Choroid plexus epithelial cell (primary cell): ENCODE measurements around the gene ZNF335.
A peak's percentile ranks its signal among the peaks of the same experiment; 100 is the strongest.

Source experiments
- DNase-seq: peaks from one replicate; pipeline ENCODE4 v3.0.0-alpha.2; 2010; ENCODE audit warnings: low read depth
- H3K4me3 ChIP-seq: 2 replicates; pipeline ENCODE4 v1.5.1; 2011; ENCODE audit warnings: low read depth, mild to moderate bottlenecking, control low read depth, low read length, moderate library complexity
- CTCF ChIP-seq: conservative IDR thresholded peaks from 2 replicates; pipeline ENCODE4 v1.5.1; 2011; ENCODE audit warnings: low read depth, mild to moderate bottlenecking, control low read depth, inconsistent platforms, low read length, moderate library complexity

The ZNF335 gene

DNA sequence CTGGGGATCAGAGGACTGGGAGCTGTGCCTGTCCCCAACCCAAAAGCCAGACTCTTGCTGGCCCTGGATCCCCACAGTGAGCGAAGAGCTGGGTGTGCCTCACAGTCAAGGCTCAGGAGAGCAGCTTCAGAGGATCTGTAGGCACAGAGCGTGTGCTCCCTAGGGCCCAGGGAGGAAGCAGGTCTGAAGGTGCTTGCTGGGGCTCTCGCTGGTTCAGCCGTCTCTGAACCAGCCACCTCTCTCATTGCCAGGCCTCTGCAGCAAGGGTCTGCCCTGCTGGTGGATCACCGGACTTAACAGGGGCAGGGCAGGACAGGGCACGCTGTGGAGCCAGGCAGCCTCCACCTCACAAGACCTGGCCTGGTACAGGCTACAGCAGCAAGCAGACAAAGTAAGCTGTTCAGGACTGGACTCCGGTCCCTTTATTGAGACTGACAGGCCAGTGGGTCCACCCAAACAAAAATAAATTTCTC, 23.7 kb downstream of the ZNF335 start:
- no peak overlapping the region for H3K4me3 ChIP-seq
- no peak for DNase-seq
- TF ChIP-seq CTCF = no peak

- no peak for TF ChIP-seq CTCF
- H3K4me3 ChIP-seq = no peak overlapping the region
- no peak for DNase-seq
These were observed 24.7 kb downstream of the ZNF335 start for GRCh38 chr20:45947110-45947866.

- DNase-seq = peak; percentile 95
- no peak for TF ChIP-seq CTCF
- H3K4me3 ChIP-seq = no peak overlapping the region
These were observed 25.6 kb downstream of the ZNF335 start for GRCh38 chr20:45946149-45946970.

DNA sequence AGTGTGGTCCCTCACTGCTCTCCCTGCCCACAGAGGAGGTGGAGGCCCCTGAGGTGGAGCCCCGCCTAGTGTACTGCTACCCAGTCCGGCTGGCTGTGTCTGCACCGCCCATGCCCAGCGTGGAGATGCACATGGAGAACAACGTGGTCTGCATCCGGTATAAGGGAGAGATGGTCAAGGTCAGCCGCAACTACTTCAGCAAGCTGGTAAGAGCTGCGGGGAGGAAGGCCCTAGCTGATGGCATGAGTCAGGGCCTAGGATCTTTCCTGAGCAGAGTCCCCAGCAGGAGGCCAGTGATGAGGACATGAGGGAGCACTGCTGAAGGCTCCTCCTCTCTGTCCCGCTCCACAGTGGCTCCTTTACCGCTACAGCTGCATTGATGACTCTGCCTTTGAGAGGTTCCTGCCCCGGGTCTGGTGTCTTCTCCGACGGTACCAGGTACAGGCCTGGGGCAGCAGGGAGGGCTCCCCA, 26.3 kb downstream of the ZNF335 start:
- peak; percentile 89 for DNase-seq
- H3K4me3 ChIP-seq = no peak overlapping the region
- TF ChIP-seq CTCF = no peak

- H3K4me3 ChIP-seq = no peak overlapping the region
- peak; percentile 38 for TF ChIP-seq CTCF
- DNase-seq = no peak
These were observed 26.9 kb downstream of the ZNF335 start for GRCh38 chr20:45944965-45945677.

GRCh38 chr20:45944151-45944964, 27.6 kb downstream of the ZNF335 start:
- TF ChIP-seq CTCF = no peak
- H3K4me3 ChIP-seq = no peak overlapping the region
- peak; percentile 67 for DNase-seq
